CD4-positive, alpha-beta T cell treated with Interleukin-6 for 4 hours (primary cell): ENCODE data around the gene SULT1C3.
"Not testable (repeated sequence)": the region's sequence is repeated elsewhere in the genome, so short reads cannot be mapped to it uniquely, and the experiment has no call there.

ENCODE experiments used
- DNase-seq: peaks from one replicate; pipeline ENCODE4 v3.0.0-alpha.2; 2020; ENCODE audit warnings: mixed read lengths

Gene SULT1C3

DNA sequence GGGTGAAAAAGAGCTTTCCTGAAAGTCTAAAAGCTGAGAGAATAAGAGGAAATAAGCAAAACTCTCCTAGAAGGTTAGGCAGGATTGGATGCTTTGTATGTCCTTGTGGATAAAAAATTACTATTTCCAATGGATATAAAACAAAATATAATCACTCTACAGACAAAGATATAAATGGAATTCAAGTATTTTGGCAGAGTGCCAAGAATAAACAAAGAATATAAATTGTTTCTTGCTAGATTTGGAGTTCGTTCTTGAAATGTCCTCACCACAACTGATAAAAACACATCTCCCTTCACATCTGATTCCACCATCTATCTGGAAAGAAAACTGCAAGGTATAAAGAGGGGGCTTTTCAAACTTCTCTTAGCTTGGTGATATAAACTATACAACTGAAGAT lies 13.3 kb downstream of the SULT1C3 start:
- DNase-seq = no peak

DNA sequence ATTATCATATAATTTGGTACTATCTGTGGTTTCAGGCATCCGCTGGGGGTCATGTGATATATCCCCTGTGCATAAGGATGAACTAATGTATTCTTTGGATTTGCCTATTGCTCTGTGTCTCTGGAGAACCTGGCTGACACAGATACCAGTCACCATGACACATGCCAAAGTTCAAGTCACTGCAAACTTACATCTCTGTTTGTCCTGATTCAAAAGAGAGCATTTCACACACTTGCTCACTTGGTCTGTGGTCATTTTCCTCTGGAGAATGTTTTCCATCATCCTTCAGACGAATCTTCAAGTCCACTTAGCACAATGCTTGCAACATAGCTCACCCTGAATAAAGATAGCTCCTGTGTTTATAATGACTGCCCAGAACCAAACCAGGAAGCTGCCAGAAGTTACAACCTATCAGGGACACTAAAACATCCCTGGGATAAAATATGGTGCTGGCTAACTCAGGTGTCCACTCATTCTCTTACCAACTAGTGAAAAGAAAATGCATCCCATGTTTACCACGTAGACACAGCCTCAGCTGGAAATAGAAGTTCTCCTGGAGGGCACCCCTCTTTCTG lies 18.1 kb downstream of the SULT1C3 start:
- no peak for DNase-seq

DNA sequence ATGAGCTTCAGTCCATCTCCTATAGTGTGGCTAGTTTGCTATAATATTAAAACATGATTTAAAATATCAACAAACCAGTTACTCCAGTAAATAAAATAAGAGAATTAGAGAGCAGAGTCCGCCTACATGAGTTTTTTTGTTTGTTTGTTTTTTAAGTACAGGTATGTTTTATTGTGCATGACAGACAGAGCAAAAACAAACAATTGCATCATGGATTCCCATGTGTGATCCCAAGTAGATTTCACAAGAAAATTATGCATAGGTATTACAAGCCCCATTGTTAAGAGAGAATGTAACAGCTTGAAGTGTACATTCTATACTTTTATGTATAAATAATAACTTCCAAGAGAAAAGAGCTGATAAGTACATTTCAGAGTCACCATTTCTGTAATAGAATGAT lies 21.0 kb downstream of the SULT1C3 start:
- no peak for DNase-seq

- DNase-seq = no peak
Observed at GRCh38 chr2:108262036-108262435, 22.3 kb downstream of the SULT1C3 start.

DNA sequence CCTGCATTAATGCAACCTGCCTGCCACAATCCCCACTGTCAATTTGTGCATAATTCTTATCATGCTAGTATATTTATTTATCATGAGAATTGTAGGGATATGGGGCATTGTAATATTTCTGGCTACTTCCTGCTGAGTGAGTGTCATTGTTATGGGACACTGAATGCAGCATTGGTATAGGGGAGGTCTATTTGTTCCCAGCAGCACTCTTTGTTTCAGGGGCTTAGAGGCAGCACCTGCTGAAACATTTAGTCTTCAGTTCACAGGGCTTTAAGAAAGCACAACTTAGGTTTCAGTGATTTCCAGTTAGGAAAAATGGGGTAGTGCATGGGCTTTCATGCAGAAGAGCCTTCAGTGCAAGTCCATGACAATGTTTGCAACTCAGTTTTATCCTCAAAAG lies 23.6 kb downstream of the SULT1C3 start:
- DNase-seq = no peak

GRCh38 chr2:108266218-108266617 lies 26.4 kb downstream of the SULT1C3 start:
- no peak for DNase-seq

DNA sequence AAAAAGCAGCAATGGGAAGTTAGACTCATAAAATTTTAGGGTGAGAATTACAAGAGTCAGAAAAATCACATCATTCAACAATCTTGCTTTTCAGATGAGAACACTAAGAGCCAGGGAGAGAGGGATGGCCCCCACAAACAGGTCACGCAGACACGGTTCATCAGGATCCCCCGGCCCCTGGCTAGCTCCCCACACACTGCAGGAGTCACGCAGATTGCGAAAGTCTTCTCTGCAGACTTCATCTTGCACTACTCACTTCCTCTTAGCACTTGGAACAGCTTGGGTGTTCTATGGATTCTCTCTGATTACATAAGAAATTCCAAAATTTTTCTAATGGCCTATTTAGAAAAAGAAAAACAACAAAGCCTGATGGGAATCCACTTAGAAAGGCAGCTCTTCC lies 27.3 kb downstream of the SULT1C3 start:
- DNase-seq = no peak

- DNase-seq = no peak
Observed at GRCh38 chr2:108268001-108268400, 28.2 kb downstream of the SULT1C3 start.

- DNase-seq = no peak
Observed at GRCh38 chr2:108270346-108270745, 30.6 kb downstream of the SULT1C3 start.

- DNase-seq = no peak
Observed at GRCh38 chr2:108270768-108271506, 31.2 kb downstream of the SULT1C3 start.

DNA sequence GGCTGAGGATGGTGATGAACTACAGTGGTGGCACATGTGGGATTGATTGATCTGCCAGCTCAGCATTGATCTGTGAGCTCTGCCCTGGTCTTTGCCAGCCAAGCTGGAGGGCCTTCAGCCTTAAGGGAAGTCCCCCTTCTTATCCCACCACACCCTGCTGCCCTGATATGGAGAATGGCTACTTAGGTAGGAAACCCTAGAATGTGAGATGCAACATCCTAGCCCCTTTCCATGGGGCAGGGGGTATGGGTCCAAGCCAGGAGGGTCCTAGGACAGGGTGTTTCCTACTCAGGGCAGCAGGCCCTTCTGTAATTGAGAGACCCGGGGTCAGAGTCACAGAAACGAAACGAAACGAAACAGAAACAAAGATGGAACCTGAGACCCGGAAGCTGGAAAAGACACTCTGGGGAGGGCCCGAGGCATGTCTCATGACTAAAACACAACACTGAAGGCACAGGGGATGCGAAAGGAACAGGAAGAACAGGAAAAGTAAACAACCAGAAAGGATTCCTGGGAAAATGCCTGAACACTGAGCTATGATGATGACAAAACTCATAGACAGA lies 32.0 kb downstream of the SULT1C3 start:
- DNase-seq = no peak

DNA sequence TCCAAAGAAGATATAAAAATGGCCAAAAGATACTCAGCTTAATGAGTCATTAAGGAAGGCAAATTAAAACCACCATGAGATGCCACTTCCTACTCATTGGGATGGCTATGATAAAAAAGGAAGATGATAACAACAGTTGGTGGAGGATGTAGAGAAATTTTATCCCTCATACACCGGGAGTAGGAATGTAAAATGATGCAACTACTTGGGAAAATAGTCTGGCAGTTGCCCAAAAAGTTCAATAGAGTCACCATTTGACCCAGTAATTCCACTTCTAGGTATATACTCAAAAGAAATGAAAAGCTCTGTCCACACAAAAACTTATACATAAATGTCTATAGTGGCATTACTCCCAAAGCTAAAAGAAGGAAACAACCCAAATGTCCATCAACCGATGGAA lies 38.9 kb downstream of the SULT1C3 start:
- no peak for DNase-seq

GRCh38 chr2:108279468-108279867 lies 39.7 kb downstream of the SULT1C3 start:
- no peak for DNase-seq

DNA sequence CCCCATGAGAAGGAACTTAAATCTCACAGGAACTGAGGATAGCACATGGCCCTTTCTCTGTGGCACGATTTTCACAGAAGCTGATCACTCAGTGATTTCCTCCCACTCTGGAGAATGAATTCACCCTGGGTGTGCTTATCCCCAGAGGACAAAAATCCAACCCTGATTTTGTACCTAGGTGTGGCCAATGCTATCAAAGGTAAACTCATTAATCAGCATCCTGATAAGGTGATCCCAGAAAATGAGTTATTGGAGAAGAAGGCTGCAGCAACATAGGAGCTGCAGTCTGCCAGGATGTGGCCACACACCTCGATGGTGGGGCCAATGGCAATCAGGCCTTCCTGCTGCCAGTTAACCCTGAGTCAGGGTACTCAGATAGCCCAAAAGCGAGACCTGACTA lies 40.7 kb downstream of the SULT1C3 start:
- no peak for DNase-seq

GRCh38 chr2:108284566-108284965 lies 44.8 kb downstream of the SULT1C3 start:
- DNase-seq = not testable (repeated sequence)

- DNase-seq = no peak
Observed at GRCh38 chr2:108285616-108286015, 45.8 kb downstream of the SULT1C3 start.

DNA sequence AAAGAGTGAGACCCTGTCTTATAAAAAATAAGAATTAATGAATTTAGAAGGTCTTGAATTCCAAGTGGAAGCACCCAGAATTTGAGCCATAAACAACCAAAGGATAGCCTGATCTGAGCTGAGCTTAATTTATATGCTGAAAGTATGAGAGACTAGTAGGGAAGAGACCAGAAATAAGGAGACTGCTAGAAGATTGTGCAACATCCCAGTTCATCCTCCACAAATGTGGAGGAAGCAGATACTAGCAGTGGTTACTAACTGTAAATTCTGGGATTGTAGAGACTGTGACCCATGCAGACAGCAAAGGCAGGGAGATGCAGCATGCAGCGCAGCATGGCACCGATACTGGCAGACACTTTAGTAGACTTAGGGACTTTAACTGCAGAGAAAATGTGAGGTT lies 47.4 kb downstream of the SULT1C3 start:
- no peak for DNase-seq

DNA sequence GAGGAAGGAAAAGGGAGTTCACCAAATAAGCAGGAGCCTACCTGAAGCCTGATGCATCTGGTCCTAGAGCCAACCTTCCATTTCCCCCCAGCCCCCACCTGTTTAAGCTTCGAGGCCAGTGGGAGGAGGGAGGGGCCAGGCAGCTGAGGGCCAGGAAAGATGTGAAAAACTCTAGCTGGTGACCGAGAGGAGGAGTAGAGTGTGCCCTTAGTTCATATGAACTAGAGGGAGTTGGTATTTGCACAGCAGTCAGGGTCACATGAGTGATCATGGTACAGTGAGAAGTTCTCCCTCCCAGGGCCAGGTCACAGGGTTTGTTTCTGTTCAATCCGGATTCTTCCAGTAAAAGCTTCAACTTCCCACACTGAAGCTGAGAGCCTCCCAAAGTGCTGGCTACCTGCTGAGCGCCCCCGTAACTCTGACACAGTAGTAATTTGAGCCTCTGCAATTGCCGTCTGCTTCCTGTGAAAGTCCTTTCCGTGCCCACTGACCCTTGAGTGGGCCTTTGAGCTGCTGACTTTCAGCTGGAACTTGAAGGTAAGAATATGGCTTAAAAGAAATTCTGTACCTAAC lies 48.9 kb downstream of the SULT1C3 start, which contains the start of gene SULT1C2:
Gene SULT1C2, plus strand, starts transcription at position 362 of the 573 bp plus-strand sequence. CDS start 4,773 bp downstream, outside the sequence.
- no peak for DNase-seq

DNA sequence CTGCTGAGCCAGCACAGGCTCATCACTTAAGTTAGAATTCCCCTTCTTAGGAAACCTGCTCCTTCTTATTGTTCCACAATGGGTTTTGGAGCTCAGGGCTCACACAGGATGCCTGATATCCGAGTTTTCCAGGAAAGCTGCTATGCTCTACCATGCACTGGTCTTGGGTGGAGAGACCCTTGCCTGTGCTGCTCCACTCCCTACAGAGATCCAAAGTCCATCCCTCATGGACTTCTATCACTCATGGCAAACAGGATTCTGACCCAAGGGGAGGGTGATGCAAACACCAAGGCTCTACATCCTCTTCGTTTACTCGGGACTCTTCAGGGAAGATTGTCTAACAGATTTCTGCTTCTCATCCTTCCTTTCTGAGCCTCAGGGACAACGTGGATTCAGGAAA lies 54.1 kb downstream of the SULT1C3 start:
- no peak for DNase-seq

- no peak for DNase-seq
Observed at GRCh38 chr2:108297436-108298141, 57.8 kb downstream of the SULT1C3 start.

GRCh38 chr2:108301558-108301957 lies 61.8 kb downstream of the SULT1C3 start:
- DNase-seq = no peak

DNA sequence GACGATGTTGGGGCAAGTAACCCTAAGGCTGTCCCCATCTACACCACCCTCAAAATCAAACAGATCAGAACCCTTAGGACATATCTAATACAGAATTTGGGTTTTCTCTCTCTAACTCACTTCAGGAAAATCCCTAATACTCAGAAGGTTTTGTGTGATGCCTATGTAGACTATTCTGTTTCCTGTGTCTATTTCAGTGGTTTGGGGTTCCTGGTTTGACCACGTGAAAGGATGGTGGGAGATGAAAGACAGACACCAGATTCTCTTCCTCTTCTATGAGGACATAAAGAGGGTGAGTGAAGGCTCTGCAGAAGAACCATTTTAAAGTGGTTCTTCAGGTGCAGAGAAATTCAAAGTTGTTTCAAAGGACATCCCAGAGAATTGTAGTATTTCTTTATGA lies 65.2 kb downstream of the SULT1C3 start:
- DNase-seq = no peak

- DNase-seq = no peak
Observed at GRCh38 chr2:108305901-108306300, 66.1 kb downstream of the SULT1C3 start.
